Measurements from ENCODE around the gene SNTA1. TPM values are rescaled to one million over a fixed set of nuclear protein-coding genes. Genes with fewer than 3 reads are reported as not detected.
A peak's percentile ranks its signal among the peaks of the same experiment; 100 is the strongest.

Gene SNTA1
- total and polyA plus RNA-seq, 2 of the 13 experiments (the other 11 are each of a cell fraction or from before 2014, with no cell fraction given) = 16.4 to 18.3 TPM

- TF ChIP-seq, protein P1, sequence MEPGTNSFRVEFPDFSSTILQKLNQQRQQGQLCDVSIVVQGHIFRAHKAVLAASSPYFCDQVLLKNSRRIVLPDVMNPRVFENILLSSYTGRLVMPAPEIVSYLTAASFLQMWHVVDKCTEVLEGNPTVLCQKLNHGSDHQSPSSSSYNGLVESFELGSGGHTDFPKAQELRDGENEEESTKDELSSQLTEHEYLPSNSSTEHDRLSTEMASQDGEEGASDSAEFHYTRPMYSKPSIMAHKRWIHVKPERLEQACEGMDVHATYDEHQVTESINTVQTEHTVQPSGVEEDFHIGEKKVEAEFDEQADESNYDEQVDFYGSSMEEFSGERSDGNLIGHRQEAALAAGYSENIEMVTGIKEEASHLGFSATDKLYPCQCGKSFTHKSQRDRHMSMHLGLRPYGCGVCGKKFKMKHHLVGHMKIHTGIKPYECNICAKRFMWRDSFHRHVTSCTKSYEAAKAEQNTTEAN (CRISPR knock-in tag; conservative IDR thresholded peaks at IDR 0.05) = peak; percentile 91
- TF ChIP-seq ZNF230 (CRISPR knock-in tag; IDR thresholded peaks at IDR 0.05) = peak; percentile 94; the same call in 1 of the 2 replicates
- peak; percentile 100 for TF ChIP-seq IRF2 (CRISPR knock-in tag; IDR thresholded peaks at IDR 0.05)
- peak; percentile 98 for TF ChIP-seq ZMYM3 (CRISPR knock-in tag; IDR thresholded peaks at IDR 0.05)
- peak; percentile 94 for TF ChIP-seq ZNF224 (CRISPR knock-in tag; IDR thresholded peaks at IDR 0.05)
- TF ChIP-seq GLMP (CRISPR knock-in tag; IDR thresholded peaks at IDR 0.05; ENCODE audit: borderline replicate concordance) = 0 out of 2 replicates have a peak, but pooled peaks have one; percentile 70
- peak; percentile 62 for TF ChIP-seq IKZF4 (CRISPR knock-in tag; IDR thresholded peaks at IDR 0.05; ENCODE audit: borderline replicate concordance, low read depth, not compliant biosample characterization)
- peak; percentile 95 for TF ChIP-seq FOXO1 (CRISPR knock-in tag; IDR thresholded peaks at IDR 0.05)
- TF ChIP-seq ZNF75D (CRISPR knock-in tag; IDR thresholded peaks at IDR 0.05; ENCODE audit: borderline replicate concordance) = no peak
- TF ChIP-seq NFYC (CRISPR knock-in tag; IDR thresholded peaks at IDR 0.05) = peak; percentile 66
- peak; percentile 98 for TF ChIP-seq SIN3B (IDR thresholded peaks at IDR 0.05; ENCODE audit: low read length)
- TF ChIP-seq ZNF777 (CRISPR knock-in tag; IDR thresholded peaks at IDR 0.05) = peak; percentile 73; the same call in 1 of the 2 replicates
- TF ChIP-seq HCFC1 (IDR thresholded peaks at IDR 0.05; ENCODE audit: low read depth, low read length) = peak; percentile 89
- TF ChIP-seq SRSF4 (IDR thresholded peaks at IDR 0.05; ENCODE audit: low read depth, low read length, poor library complexity, severe bottlenecking) = no peak
- TF ChIP-seq FLYWCH1 (CRISPR knock-in tag; IDR thresholded peaks at IDR 0.05) = peak; percentile 17; the same call in 1 of the 2 replicates
- peak; percentile 85 for TF ChIP-seq ZNF24 (IDR thresholded peaks at IDR 0.05)
- TF ChIP-seq HOXA7 (CRISPR knock-in tag; IDR thresholded peaks at IDR 0.05) = 0 out of 2 replicates have a peak, but pooled peaks have one; percentile 57
- peak; percentile 70; the same call in 1 of the 2 replicates for TF ChIP-seq AKAP8 (CRISPR knock-in tag; IDR thresholded peaks at IDR 0.05)
- TF ChIP-seq, protein P2, sequence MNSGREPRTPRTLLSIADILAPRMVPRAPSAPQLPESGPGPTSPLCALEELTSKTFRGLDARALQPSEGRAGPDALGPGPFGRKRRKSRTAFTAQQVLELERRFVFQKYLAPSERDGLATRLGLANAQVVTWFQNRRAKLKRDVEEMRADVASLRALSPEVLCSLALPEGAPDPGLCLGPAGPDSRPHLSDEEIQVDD (CRISPR knock-in tag; IDR thresholded peaks at IDR 0.05; ENCODE audit: borderline replicate concordance) = peak; percentile 81; the same call in 1 of the 2 replicates
- TF ChIP-seq ATAD3A (CRISPR knock-in tag; IDR thresholded peaks at IDR 0.05) = peak; percentile 91; the same call in 1 of the 2 replicates
- TF ChIP-seq HDAC1 (CRISPR knock-in tag; IDR thresholded peaks at IDR 0.05) = peak; percentile 100
- TF ChIP-seq ZBTB2 (CRISPR knock-in tag; IDR thresholded peaks at IDR 0.05; ENCODE audit: low read depth) = peak; percentile 77
- TF ChIP-seq MXD1 (CRISPR knock-in tag; IDR thresholded peaks at IDR 0.05) = no peak; the same call in none of the 2 replicates
- TF ChIP-seq EHMT2 (IDR thresholded peaks at IDR 0.05; ENCODE audit: borderline replicate concordance, low read depth, low read length) = peak; percentile 73; the same call in 1 of the 2 replicates
- TF ChIP-seq ZBTB8A (CRISPR knock-in tag; IDR thresholded peaks at IDR 0.05; ENCODE audit: borderline replicate concordance, low read depth) = peak; percentile 59; the same call in 1 of the 2 replicates
Measured at GRCh38 chr20:33401184-33401920, 42.2 kb downstream of the SNTA1 start, which contains the start of gene CDK5RAP1 (continued).
